HepG2 (cell line): ENCODE measurements around the gene LTA. TPM values are rescaled to one million over a fixed set of nuclear protein-coding genes. Genes with fewer than 3 reads are reported as not detected.

Source experiments
- AKNA ChIP-seq: sonication (generic); formaldehyde crosslinking; IDR thresholded peaks from 2 replicates; pipeline ENCODE4 v1.4.0; 2020; ENCODE audit warnings: missing genetic modification reagents, borderline replicate concordance
- CAMTA2 ChIP-seq: sonication (generic); formaldehyde crosslinking; IDR thresholded peaks from 2 replicates; pipeline ENCODE4 v1.4.0; 2020; ENCODE audit warnings: mild to moderate bottlenecking, missing genetic modification reagents, borderline replicate concordance
- MYC ChIP-seq: sonication (generic); formaldehyde crosslinking; IDR thresholded peaks from 2 replicates; pipeline ENCODE4 v1.9.0; 2021; ENCODE audit warnings: missing genetic modification reagents, borderline replicate concordance
- NFIB ChIP-seq: sonication (generic); formaldehyde crosslinking; IDR thresholded peaks from 2 replicates; pipeline ENCODE4 v1.9.0; 2021; ENCODE audit warnings: missing genetic modification reagents, mild to moderate bottlenecking, borderline replicate concordance
- SETDB1 ChIP-seq: sonication (generic); formaldehyde crosslinking; IDR thresholded peaks from 2 replicates; pipeline ENCODE4 v1.5.1; 2020; ENCODE audit warnings: missing genetic modification reagents, mild to moderate bottlenecking, borderline replicate concordance
- ZNF251 ChIP-seq: sonication (generic); formaldehyde crosslinking; IDR thresholded peaks from 2 replicates; pipeline ENCODE4 v1.9.0; 2021; ENCODE audit warnings: mild to moderate bottlenecking, missing genetic modification reagents
- ZNF556 ChIP-seq: sonication (generic); formaldehyde crosslinking; IDR thresholded peaks from 2 replicates; pipeline ENCODE4 v1.4.0; 2020; ENCODE audit warnings: mild to moderate bottlenecking, missing genetic modification reagents, borderline replicate concordance
- polyA plus RNA-seq, 8 experiments: library from polyadenylated mRNA; depleted of rRNA in 3 of 8; stranded (reverse) in 7 of 8; unstranded in 1 of 8; fragments of >200 nt; fragmentation: Illumina TruSeq in 4 of 8; extraction: Trizol in 4 of 8; gene quantifications; 2 replicates each; pipeline versions ENCODE4 v1.2.1 to v1.2.3, GENCODE V29; 2011 to 2016; ENCODE audit warnings: low read depth in 4 of 8, missing spikeins in 1 of 8, mixed read lengths in 1 of 8; ENCODE audit not compliant: insufficient read depth in 1 of 8
- total RNA-seq, 5 experiments: library from RNA; depleted of rRNA; stranded (reverse); fragments of >200 nt; fragmentation: Illumina TruSeq; extraction: Trizol; gene quantifications; 2 replicates each; pipeline ENCODE4 v1.2.3, GENCODE V29; 2016; ENCODE audit warnings: low read depth in 1 of 5
- TF ChIP-seq, protein P1 (sequence below): IDR thresholded peaks from 2 replicates; pipeline ENCODE4 v1.6.1; 2016; ENCODE audit warnings: missing compliant biosample characterization, missing genetic modification reagents, borderline replicate concordance

LTA gene
- total and polyA plus RNA-seq, 2 of the 13 experiments (the other 11 are each of a cell fraction or from before 2014, with no cell fraction given): 0.09 TPM; not detected in 1

- TF ChIP-seq, protein P1, sequence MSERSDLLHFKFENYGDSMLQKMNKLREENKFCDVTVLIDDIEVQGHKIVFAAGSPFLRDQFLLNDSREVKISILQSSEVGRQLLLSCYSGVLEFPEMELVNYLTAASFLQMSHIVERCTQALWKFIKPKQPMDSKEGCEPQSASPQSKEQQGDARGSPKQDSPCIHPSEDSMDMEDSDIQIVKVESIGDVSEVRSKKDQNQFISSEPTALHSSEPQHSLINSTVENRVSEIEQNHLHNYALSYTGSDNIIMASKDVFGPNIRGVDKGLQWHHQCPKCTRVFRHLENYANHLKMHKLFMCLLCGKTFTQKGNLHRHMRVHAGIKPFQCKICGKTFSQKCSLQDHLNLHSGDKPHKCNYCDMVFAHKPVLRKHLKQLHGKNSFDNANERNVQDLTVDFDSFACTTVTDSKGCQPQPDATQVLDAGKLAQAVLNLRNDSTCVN (CRISPR knock-in tag): no peak
- TF ChIP-seq ZNF556 (CRISPR knock-in tag) (0 out of 2 replicates have a peak, but pooled peaks have one; percentile 31), ZNF251 (CRISPR knock-in tag) (no peak), CAMTA2 (CRISPR knock-in tag) (no peak), MYC (no peak), NFIB (CRISPR knock-in tag) (no peak), AKNA (CRISPR knock-in tag) (no peak), SETDB1 (CRISPR knock-in tag) (no peak)
Observed at GRCh38 chr6:31547727-31548543, 24.2 kb upstream of the LTA start (continued).
